ENCODE results near the gene TRIP4.
"Not testable (repeated sequence)": the region's sequence is repeated elsewhere in the genome, so short reads cannot be mapped to it uniquely, and the experiment has no call there.

Gene TRIP4

GRCh38 chr15:64383760-64384159 is 3.9 kb upstream of the TRIP4 start:
- H3K27me3 ChIP-seq (ENCODE audit: insufficient read depth, low read length): no peaks in the 10 kb centered on the region; the same call in 1 of the 2 replicates
- H3K36me3 ChIP-seq (ENCODE audit: insufficient read depth, low read depth, low read length): 0 out of 2 replicates have a peak, but pooled peaks cover 5% of the 10 kb centered on the region
- H3K9ac ChIP-seq (ENCODE audit: low read depth, low read length): no peak overlapping the region
- H3K27ac ChIP-seq (ENCODE audit: low read length): no peak overlapping the region
- H3K4me1 ChIP-seq (ENCODE audit: insufficient read depth, low read length): no peaks in the 10 kb centered on the region
- H3K9me3 ChIP-seq (ENCODE audit: insufficient read depth, low read depth, low read length): no peaks in the 10 kb centered on the region
- no peak overlapping the region for H3K4me3 ChIP-seq (ENCODE audit: low read length)

DNA sequence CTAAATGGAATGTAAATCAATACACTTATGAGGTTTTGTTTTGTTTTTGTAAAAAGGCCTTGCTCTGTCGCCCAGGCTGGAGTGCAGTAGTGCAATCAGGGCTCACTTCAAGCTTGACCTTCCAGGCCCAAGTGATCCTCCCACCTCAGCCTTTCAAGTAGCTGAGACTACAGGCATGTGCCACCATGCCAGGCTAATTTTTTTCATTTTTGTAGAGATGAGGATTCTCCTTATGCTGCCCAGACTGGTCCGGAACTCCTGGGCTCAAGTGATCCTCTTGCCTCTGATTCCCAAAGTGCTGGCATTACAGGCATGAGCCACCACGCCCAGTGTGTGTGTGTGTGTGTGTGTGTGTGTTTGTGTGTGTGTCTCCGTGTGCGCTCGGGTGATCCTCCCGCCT is 1.3 kb upstream of the TRIP4 start:
- Histone ChIP-seq H3K4me1 (ENCODE audit: insufficient read depth, low read length) (no peaks in the 10 kb centered on the region), H3K27ac (ENCODE audit: low read length) (no peak overlapping the region), H3K36me3 (ENCODE audit: insufficient read depth, low read depth, low read length) (no peaks in the 10 kb centered on the region), H3K9me3 (ENCODE audit: insufficient read depth, low read depth, low read length) (no peaks in the 10 kb centered on the region), H3K9ac (ENCODE audit: low read depth, low read length) (no peak overlapping the region), H3K4me3 (ENCODE audit: low read length) (no peak overlapping the region), H3K27me3 (ENCODE audit: insufficient read depth, low read length) (no peaks in the 10 kb centered on the region; the same call in 1 of the 2 replicates)

- no peak overlapping the region for H3K27ac ChIP-seq (ENCODE audit: low read length)
- no peaks in the 10 kb centered on the region for H3K9me3 ChIP-seq (ENCODE audit: insufficient read depth, low read depth, low read length)
- no peaks in the 10 kb centered on the region for H3K4me1 ChIP-seq (ENCODE audit: insufficient read depth, low read length)
- H3K4me3 ChIP-seq (ENCODE audit: low read length): no peak overlapping the region; the same call in 1 of the 2 replicates
- no peak overlapping the region for H3K9ac ChIP-seq (ENCODE audit: low read depth, low read length)
- no peaks in the 10 kb centered on the region for H3K36me3 ChIP-seq (ENCODE audit: insufficient read depth, low read depth, low read length)
- no peaks in the 10 kb centered on the region; the same call in 1 of the 2 replicates for H3K27me3 ChIP-seq (ENCODE audit: insufficient read depth, low read length)
Measured at GRCh38 chr15:64389036-64389435, 1.4 kb downstream of the TRIP4 start.

DNA sequence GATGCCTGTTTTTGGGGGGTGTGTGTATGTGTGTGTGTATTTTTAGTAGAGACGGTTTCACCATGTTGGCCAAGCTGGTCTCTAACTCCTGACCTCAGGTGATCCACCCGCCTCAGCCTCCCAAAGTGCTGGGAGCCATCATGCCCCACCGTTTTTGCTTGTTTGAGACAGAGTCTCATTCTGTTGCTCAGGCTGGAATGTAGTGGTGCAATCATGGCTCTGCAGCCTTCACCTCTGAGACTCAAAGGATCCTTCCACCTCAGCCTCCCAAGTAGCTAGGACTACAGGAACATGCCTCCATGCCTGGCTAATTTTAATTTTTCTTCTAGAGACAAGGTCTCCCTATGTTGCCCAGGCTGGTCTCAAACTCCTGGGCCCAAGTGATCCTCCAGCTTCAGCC is 4.8 kb downstream of the TRIP4 start:
- H3K4me1 ChIP-seq (ENCODE audit: insufficient read depth, low read length); H3K27ac ChIP-seq (ENCODE audit: low read length); H3K27me3 ChIP-seq (ENCODE audit: insufficient read depth, low read length); H3K9ac ChIP-seq (ENCODE audit: low read depth, low read length); H3K4me3 ChIP-seq (ENCODE audit: low read length); H3K9me3 ChIP-seq (ENCODE audit: insufficient read depth, low read depth, low read length): not testable (repeated sequence)
- peaks cover 26% of the 10 kb centered on the region for H3K36me3 ChIP-seq (ENCODE audit: insufficient read depth, low read depth, low read length)

DNA sequence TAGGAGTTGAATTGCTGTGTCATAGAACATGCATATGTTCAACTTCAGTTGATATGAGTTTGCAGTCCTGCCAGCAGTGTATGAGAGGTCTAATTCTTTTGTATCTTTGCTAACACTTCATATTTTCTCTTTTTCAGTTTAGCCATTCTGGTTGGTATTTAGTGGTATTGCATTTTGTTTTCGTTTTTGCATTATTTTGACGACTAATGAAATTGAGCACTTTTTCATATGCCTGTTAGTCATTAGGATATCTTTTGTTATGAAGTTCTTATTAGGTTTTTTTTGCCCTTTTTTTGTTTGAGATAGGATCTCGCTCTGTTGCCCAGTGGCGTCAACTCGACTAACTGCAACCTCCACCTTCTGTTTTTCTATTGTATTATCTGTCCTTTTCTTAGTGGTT is 9.2 kb downstream of the TRIP4 start:
- peaks cover 61% of the 10 kb centered on the region for H3K36me3 ChIP-seq (ENCODE audit: insufficient read depth, low read depth, low read length)
- H3K9ac ChIP-seq (ENCODE audit: low read depth, low read length): no peak overlapping the region
- H3K9me3 ChIP-seq (ENCODE audit: insufficient read depth, low read depth, low read length): no peaks in the 10 kb centered on the region
- H3K27me3 ChIP-seq (ENCODE audit: insufficient read depth, low read length): no peaks in the 10 kb centered on the region
- no peak overlapping the region for H3K27ac ChIP-seq (ENCODE audit: low read length)
- no peak overlapping the region for H3K4me3 ChIP-seq (ENCODE audit: low read length)
- H3K4me1 ChIP-seq (ENCODE audit: insufficient read depth, low read length): no peaks in the 10 kb centered on the region

DNA sequence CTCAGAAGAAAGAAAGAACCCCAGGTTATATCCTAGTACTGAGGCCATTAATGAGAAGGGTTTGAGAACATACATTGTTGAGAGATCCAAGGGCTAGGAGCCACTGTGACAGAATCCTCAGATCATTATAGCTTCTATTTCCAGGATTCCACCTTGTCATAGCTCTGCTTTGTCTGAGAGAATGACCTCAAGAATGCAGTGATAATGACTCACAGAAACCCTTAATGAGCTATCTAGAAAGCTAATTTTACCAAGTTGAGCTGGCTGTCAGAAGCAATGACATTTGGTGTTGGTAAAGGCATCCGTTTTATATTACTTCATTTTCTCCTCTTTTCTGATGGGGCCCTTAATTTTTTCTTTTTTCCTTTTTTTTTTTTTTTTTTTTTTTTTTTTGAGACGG is 10.9 kb downstream of the TRIP4 start:
- H3K27ac ChIP-seq (ENCODE audit: low read length): no peak overlapping the region

DNA sequence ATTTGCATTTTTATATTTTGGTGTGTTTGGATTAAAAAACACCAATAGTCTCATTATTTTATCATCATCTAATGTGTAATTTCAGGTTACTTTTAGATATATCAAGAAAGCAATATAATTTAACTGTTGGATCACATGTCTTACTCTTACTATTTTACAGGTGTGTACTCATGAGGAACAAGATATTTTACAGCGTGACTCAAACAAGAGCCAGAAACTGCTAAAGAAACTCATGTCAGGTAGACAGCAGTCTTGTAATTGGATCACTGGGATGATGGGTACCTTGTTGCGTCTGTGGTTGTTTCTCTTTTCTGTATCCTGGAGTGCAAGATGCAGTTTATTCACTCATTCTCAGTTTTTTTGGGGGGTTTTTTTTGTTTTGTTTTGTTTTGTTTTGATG is 12.9 kb downstream of the TRIP4 start:
- H3K36me3 ChIP-seq (ENCODE audit: insufficient read depth, low read depth, low read length): peaks cover 68% of the 10 kb centered on the region
- H3K27ac ChIP-seq (ENCODE audit: low read length): no peak overlapping the region
- no peaks in the 10 kb centered on the region for H3K9me3 ChIP-seq (ENCODE audit: insufficient read depth, low read depth, low read length)

More for the DNA sequence above, 10.9 kb downstream of the TRIP4 start:
- H3K27me3 ChIP-seq (ENCODE audit: insufficient read depth, low read length): no peaks in the 10 kb centered on the region
- H3K4me3 ChIP-seq (ENCODE audit: low read length): no peak overlapping the region
- H3K9ac ChIP-seq (ENCODE audit: low read depth, low read length): no peak overlapping the region
- H3K9me3 ChIP-seq (ENCODE audit: insufficient read depth, low read depth, low read length): no peaks in the 10 kb centered on the region
- H3K4me1 ChIP-seq (ENCODE audit: insufficient read depth, low read length): no peaks in the 10 kb centered on the region
- peaks cover 67% of the 10 kb centered on the region for H3K36me3 ChIP-seq (ENCODE audit: insufficient read depth, low read depth, low read length)

GRCh38 chr15:64412216-64412615 is 24.6 kb downstream of the TRIP4 start:
- Histone ChIP-seq H3K4me3 (ENCODE audit: low read length) (no peak overlapping the region), H3K27me3 (ENCODE audit: insufficient read depth, low read length) (no peaks in the 10 kb centered on the region), H3K36me3 (ENCODE audit: insufficient read depth, low read depth, low read length) (peaks cover 72% of the 10 kb centered on the region)

More for the DNA sequence above, 12.9 kb downstream of the TRIP4 start:
- H3K27me3 ChIP-seq (ENCODE audit: insufficient read depth, low read length): no peaks in the 10 kb centered on the region
- no peak overlapping the region for H3K4me3 ChIP-seq (ENCODE audit: low read length)
- H3K9ac ChIP-seq (ENCODE audit: low read depth, low read length): no peak overlapping the region
- H3K4me1 ChIP-seq (ENCODE audit: insufficient read depth, low read length): no peaks in the 10 kb centered on the region

GRCh38 chr15:64422697-64423096 is 35.1 kb downstream of the TRIP4 start:
- Histone ChIP-seq H3K36me3 (ENCODE audit: insufficient read depth, low read depth, low read length) (peaks cover 49% of the 10 kb centered on the region), H3K4me3 (ENCODE audit: low read length) (no peak overlapping the region), H3K27ac (ENCODE audit: low read length) (no peak overlapping the region), H3K4me1 (ENCODE audit: insufficient read depth, low read length) (no peaks in the 10 kb centered on the region), H3K9me3 (ENCODE audit: insufficient read depth, low read depth, low read length) (no peaks in the 10 kb centered on the region), H3K9ac (ENCODE audit: low read depth, low read length) (no peak overlapping the region), H3K27me3 (ENCODE audit: insufficient read depth, low read length) (no peaks in the 10 kb centered on the region)

More at GRCh38 chr15:64412216-64412615, 24.6 kb downstream of the TRIP4 start:
- Histone ChIP-seq H3K27ac (ENCODE audit: low read length) (no peak overlapping the region), H3K9me3 (ENCODE audit: insufficient read depth, low read depth, low read length) (no peaks in the 10 kb centered on the region), H3K9ac (ENCODE audit: low read depth, low read length) (no peak overlapping the region), H3K4me1 (ENCODE audit: insufficient read depth, low read length) (no peaks in the 10 kb centered on the region)

GRCh38 chr15:64423970-64424369 is 36.3 kb downstream of the TRIP4 start:
- no peaks in the 10 kb centered on the region for H3K9me3 ChIP-seq (ENCODE audit: insufficient read depth, low read depth, low read length)
- no peak overlapping the region for H3K4me3 ChIP-seq (ENCODE audit: low read length)
- H3K9ac ChIP-seq (ENCODE audit: low read depth, low read length): no peak overlapping the region
- H3K4me1 ChIP-seq (ENCODE audit: insufficient read depth, low read length): no peaks in the 10 kb centered on the region
- no peak overlapping the region for H3K27ac ChIP-seq (ENCODE audit: low read length)
- peaks cover 36% of the 10 kb centered on the region for H3K36me3 ChIP-seq (ENCODE audit: insufficient read depth, low read depth, low read length)
- H3K27me3 ChIP-seq (ENCODE audit: insufficient read depth, low read length): no peaks in the 10 kb centered on the region

DNA sequence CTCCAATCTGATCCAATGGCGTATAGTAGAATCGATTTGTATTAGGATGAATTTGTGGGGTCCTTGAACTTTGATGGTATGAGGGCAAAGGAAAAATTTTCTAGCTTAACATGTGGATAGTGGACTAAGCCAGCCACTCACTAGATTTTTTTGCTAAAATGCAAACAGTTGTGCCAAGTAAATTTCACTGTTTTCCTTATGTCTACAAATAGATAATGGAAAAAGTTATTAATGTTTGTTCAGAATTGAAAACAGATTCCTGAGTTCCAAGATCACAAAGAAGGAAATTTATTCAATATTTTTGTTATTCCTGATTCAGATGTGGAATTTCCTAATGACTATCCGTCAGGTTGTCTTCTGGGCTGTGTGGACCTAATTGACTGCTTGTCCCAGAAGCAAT is 37.6 kb downstream of the TRIP4 start:
- Histone ChIP-seq H3K27me3 (ENCODE audit: insufficient read depth, low read length) (peaks cover 6% of the 10 kb centered on the region; the same call in 1 of the 2 replicates), H3K9me3 (ENCODE audit: insufficient read depth, low read depth, low read length) (no peaks in the 10 kb centered on the region), H3K36me3 (ENCODE audit: insufficient read depth, low read depth, low read length) (peaks cover 34% of the 10 kb centered on the region), H3K4me3 (ENCODE audit: low read length) (no peak overlapping the region), H3K27ac (ENCODE audit: low read length) (no peak overlapping the region), H3K9ac (ENCODE audit: low read depth, low read length) (no peak overlapping the region), H3K4me1 (ENCODE audit: insufficient read depth, low read length) (peaks cover 9% of the 10 kb centered on the region)

DNA sequence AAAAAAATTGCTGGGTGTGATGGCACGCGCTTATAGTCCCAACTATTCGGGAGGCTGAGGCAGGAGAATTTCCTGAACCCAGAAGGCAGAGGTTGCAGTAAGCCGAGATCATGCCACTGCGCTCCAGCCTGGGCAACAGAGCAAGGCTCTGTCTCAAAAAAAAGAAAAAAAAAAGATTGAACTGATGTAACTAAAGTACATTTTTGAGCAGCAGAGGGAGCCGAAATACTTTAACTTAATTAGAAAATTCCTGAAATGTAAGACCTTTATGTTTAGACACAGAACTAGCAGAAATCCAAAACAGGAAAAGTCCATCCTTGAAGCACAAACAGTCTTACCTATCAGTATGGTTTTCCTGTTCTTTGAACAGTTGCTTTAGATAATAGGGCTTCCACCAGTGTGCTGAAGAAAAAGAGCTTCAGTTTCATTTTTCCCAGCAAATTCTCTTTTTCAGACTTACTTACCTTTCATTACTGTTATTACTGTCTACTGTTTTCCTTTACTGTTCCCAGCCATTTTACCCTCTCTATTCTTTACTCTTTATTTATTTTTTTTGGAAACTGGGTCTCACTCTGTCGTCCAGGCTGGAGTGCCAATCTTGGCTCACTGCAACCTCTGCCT is 39.3 kb downstream of the TRIP4 start:
- Histone ChIP-seq H3K27me3 (ENCODE audit: insufficient read depth, low read length) (peaks cover 6% of the 10 kb centered on the region; the same call in 1 of the 2 replicates), H3K4me1 (ENCODE audit: insufficient read depth, low read length) (peaks cover 17% of the 10 kb centered on the region), H3K4me3 (ENCODE audit: low read length) (no peak overlapping the region), H3K36me3 (ENCODE audit: insufficient read depth, low read depth, low read length) (peaks cover 33% of the 10 kb centered on the region), H3K9ac (ENCODE audit: low read depth, low read length) (no peak overlapping the region), H3K27ac (ENCODE audit: low read length) (no peak overlapping the region), H3K9me3 (ENCODE audit: insufficient read depth, low read depth, low read length) (no peaks in the 10 kb centered on the region)
